Peyer's patch (tissue), 4 donors: ENCODE data around the gene RBPJL. TPM values are rescaled to one million over a fixed set of nuclear protein-coding genes. Genes with fewer than 3 reads are reported as not detected.
"Not testable (repeated sequence)": the region's sequence is repeated elsewhere in the genome, so short reads cannot be mapped to it uniquely, and the experiment has no call there.

Experiments
- DNase-seq, 3 donors: peaks; one replicate each; pipeline ENCODE4 v3.0.0-alpha.2; 2017 to 2019
- H3K27ac ChIP-seq, 4 donors: fragments of 200-600 bp; sonication (generic); one replicate each; pipeline ENCODE4 v1.5.1; 2016 to 2019
- H3K27me3 ChIP-seq, 2 donors: fragments of 200-600 bp; sonication (generic); one replicate each; pipeline ENCODE4 v1.5.1; 2019
- H3K36me3 ChIP-seq, 3 donors: fragments of 200-600 bp; sonication (generic); one replicate each; pipeline ENCODE4 v1.5.1; 2016 to 2019
- H3K4me1 ChIP-seq, 4 donors: fragments of 200-600 bp; sonication (generic); one replicate each; pipeline ENCODE4 v1.5.1; 2016 to 2019
- H3K4me3 ChIP-seq, 4 donors: fragments of 200-600 bp; sonication (generic); 1 replicate in 3 of 4; 2 replicates in 1 of 4; pipeline ENCODE4 v1.5.1; 2016 to 2019; ENCODE audit warnings: mild to moderate bottlenecking in 1 of 4
- H3K9me3 ChIP-seq, 4 donors: fragments of 200-600 bp; sonication (generic); one replicate each; pipeline ENCODE4 v1.5.1; 2016 to 2019; ENCODE audit warnings: mild to moderate bottlenecking in 1 of 4
- CTCF ChIP-seq, 6 experiments: fragments of 450-650 bp in 4 of 6; fragments of 200-600 bp in 2 of 6; sonication (generic) in 1 of 6; IDR thresholded peaks; one replicate each; pipeline ENCODE4 v1.5.1; 2017 to 2019; ENCODE audit warnings: antibody characterized with exemption in 6 of 6, mild to moderate bottlenecking in 3 of 6, moderate library complexity in 1 of 6
- POLR2A ChIP-seq, 2 donors: fragments of 450-650 bp; IDR thresholded peaks; one replicate each; pipeline ENCODE4 v1.5.1; 2017; ENCODE audit warnings: antibody characterized with exemption in 2 of 2, mild to moderate bottlenecking in 2 of 2, moderate library complexity in 2 of 2
- total RNA-seq, 4 donors: library from RNA; depleted of rRNA; stranded (reverse); fragments of >200 nt; gene quantifications; one replicate each; pipeline ENCODE4 v1.1.0, GENCODE V29; 2016

RBPJL gene
- total RNA-seq, 4 donors from 2014 or later: not detected

- Histone ChIP-seq H3K9me3 (no peaks in the 10 kb centered on the region), H3K4me1 (peaks cover 0 to 38% (median 7%) of the 10 kb centered on the region in 4 donors), H3K36me3 (no peaks in the 10 kb centered on the region), H3K27me3 (no peaks in the 10 kb centered on the region), H3K27ac (peak within 1 kb of the TSS; percentile 76 to 96 (median 87)), H3K4me3 (peak within 1 kb of the TSS; percentile 52 to 90 (median 66))
- DNase-seq: peak; percentile 36 to 85 (median 81)
- peak; percentile 95 to 97 for TF ChIP-seq POLR2A (IDR thresholded peaks at IDR 0.05)
- no peak for TF ChIP-seq CTCF (IDR thresholded peaks at IDR 0.05)
These were observed 41.5 kb downstream of the RBPJL start, which contains the start of gene SDC4 for GRCh38 chr20:45347936-45348778. SDC4 (minus strand) TSS chr20:45348424; CDS start chr20:45348384, 40 bp downstream.

- no peak for TF ChIP-seq POLR2A (IDR thresholded peaks at IDR 0.05)
- Histone ChIP-seq H3K4me1 (peaks cover 0 to 23% (median 3%) of the 10 kb centered on the region in 4 donors), H3K36me3 (no peaks in the 10 kb centered on the region), H3K9me3 (no peaks in the 10 kb centered on the region), H3K27ac (no peak overlapping the region), H3K27me3 (no peaks in the 10 kb centered on the region), H3K4me3 (no peak overlapping the region)
- DNase-seq: no peak
These were observed 43.6 kb downstream of the RBPJL start for GRCh38 chr20:45350217-45350616.

- not testable (repeated sequence) for H3K27ac ChIP-seq, H3K27me3 ChIP-seq, H3K9me3 ChIP-seq, H3K36me3 ChIP-seq, DNase-seq, H3K4me3 ChIP-seq
- peaks cover 0 to 23% (median 0%) of the 10 kb centered on the region in 4 donors for H3K4me1 ChIP-seq
These were observed 44.2 kb downstream of the RBPJL start for GRCh38 chr20:45350795-45351194.

GRCh38 chr20:45352729-45353128, 46.1 kb downstream of the RBPJL start:
- Histone ChIP-seq H3K36me3 (no peaks in the 10 kb centered on the region), H3K4me1 (peaks cover 0 to 14% (median 0%) of the 10 kb centered on the region in 4 donors), H3K9me3 (no peaks in the 10 kb centered on the region), H3K27ac (no peak overlapping the region), H3K4me3 (no peak overlapping the region), H3K27me3 (no peaks in the 10 kb centered on the region)
- no peak for DNase-seq
- TF ChIP-seq CTCF (IDR thresholded peaks at IDR 0.05) (no peak), POLR2A (IDR thresholded peaks at IDR 0.05) (no peak)

- H3K27me3 ChIP-seq: no peaks in the 10 kb centered on the region
- no peaks in the 10 kb centered on the region for H3K9me3 ChIP-seq
- H3K4me1 ChIP-seq: peaks cover 0 to 24% (median 0%) of the 10 kb centered on the region in 4 donors
- TF ChIP-seq CTCF (IDR thresholded peaks at IDR 0.05): no peak
- H3K36me3 ChIP-seq: no peaks in the 10 kb centered on the region
- DNase-seq: no peak
- peak overlapping the region in 2 of 4 donors; percentile 2 to 70 for H3K27ac ChIP-seq
- no peak overlapping the region for H3K4me3 ChIP-seq
These were observed 47.1 kb downstream of the RBPJL start for GRCh38 chr20:45353746-45354145.

GRCh38 chr20:45354423-45355208, 48.0 kb downstream of the RBPJL start:
- peaks cover 0 to 33% (median 0%) of the 10 kb centered on the region in 4 donors for H3K4me1 ChIP-seq
- H3K4me3 ChIP-seq: no peak overlapping the region
- no peaks in the 10 kb centered on the region for H3K36me3 ChIP-seq
- peak overlapping the region in 2 of 4 donors; percentile 33 to 70 for H3K27ac ChIP-seq
- H3K9me3 ChIP-seq: no peaks in the 10 kb centered on the region
- no peak for TF ChIP-seq POLR2A (IDR thresholded peaks at IDR 0.05)
- TF ChIP-seq CTCF (IDR thresholded peaks at IDR 0.05): no peak
- no peak for DNase-seq
- H3K27me3 ChIP-seq: no peaks in the 10 kb centered on the region
